Suprapubic skin (tissue), 4 donors: Measurements from ENCODE around the gene STK24. TPM values are rescaled to one million over a fixed set of nuclear protein-coding genes. Genes with fewer than 3 reads are reported as not detected.

Experiments used
- DNase-seq, 2 donors: peaks; one replicate each; pipeline ENCODE4 v3.0.0-alpha.2; 2019; ENCODE audit warnings: low spot score in 2 of 2
- H3K27ac ChIP-seq: fragments of 200-600 bp; sonication (generic); one replicate; pipeline ENCODE4 v1.5.1; 2019
- H3K27me3 ChIP-seq: fragments of 200-600 bp; sonication (generic); one replicate; pipeline ENCODE4 v1.5.1; 2019
- H3K36me3 ChIP-seq: fragments of 200-600 bp; sonication (generic); one replicate; pipeline ENCODE4 v1.5.1; 2019
- H3K4me1 ChIP-seq: fragments of 200-600 bp; sonication (generic); one replicate; pipeline ENCODE4 v1.5.1; 2019
- H3K4me3 ChIP-seq: fragments of 200-600 bp; sonication (generic); one replicate; pipeline ENCODE4 v1.5.1; 2019; ENCODE audit warnings: mild to moderate bottlenecking
- H3K9me3 ChIP-seq: fragments of 200-600 bp; sonication (generic); one replicate; pipeline ENCODE4 v1.5.1; 2019
- CTCF ChIP-seq, 2 donors: fragments of 200-600 bp in 1 of 2; fragments of 450-650 bp in 1 of 2; sonication (generic) in 1 of 2; IDR thresholded peaks; one replicate each; pipeline ENCODE4 v1.5.1; 2016 to 2019; ENCODE audit warnings: antibody characterized with exemption in 2 of 2, mild to moderate bottlenecking in 1 of 2, moderate library complexity in 1 of 2
- EP300 ChIP-seq: sonication (generic); formaldehyde crosslinking; IDR thresholded peaks from one replicate; pipeline ENCODE4 v1.6.1; 2017; ENCODE audit warnings: antibody characterized with exemption
- POLR2A ChIP-seq, 2 donors: fragments of 450-650 bp; IDR thresholded peaks; one replicate each; pipeline ENCODE4 v1.6.1; 2017; ENCODE audit warnings: antibody characterized with exemption in 2 of 2, mild to moderate bottlenecking in 2 of 2, moderate library complexity in 2 of 2
- POLR2AphosphoS5 ChIP-seq, 3 donors: sonication (generic); formaldehyde crosslinking; IDR thresholded peaks; one replicate each; pipeline ENCODE4 v1.6.1; 2017; ENCODE audit warnings: antibody characterized with exemption in 3 of 3
- WGBS: methylation state at CpG from one replicate; pipeline ENCODE4 v1.1.5; 2018; 5-methylcytosine and 5-hydroxymethylcytosine counted together
- total RNA-seq, 4 donors: library from RNA; depleted of rRNA; stranded (reverse); fragments of >200 nt; gene quantifications; one replicate each; pipeline ENCODE4 v1.1.0, GENCODE V29; 2016

STK24 gene
- total RNA-seq, 4 donors from 2014 or later = 132 to 200 (median 176) TPM

- H3K27me3 ChIP-seq = no peaks in the 10 kb centered on the region
- TF ChIP-seq EP300 = no peak
- no peak for TF ChIP-seq POLR2AphosphoS5 (IDR thresholded peaks at IDR 0.05)
- no peak for TF ChIP-seq CTCF (IDR thresholded peaks at IDR 0.05)
- no peak for TF ChIP-seq POLR2A (IDR thresholded peaks at IDR 0.05)
- H3K9me3 ChIP-seq = no peaks in the 10 kb centered on the region
- peak in 1 of 2 donors; percentile 43 for DNase-seq
- H3K4me3 ChIP-seq = no peak overlapping the region
- no peak overlapping the region for H3K27ac ChIP-seq
- peaks cover 90% of the 10 kb centered on the region for H3K36me3 ChIP-seq
- WGBS = 90% methylated on average over 13 of the region's 13 CpGs
- peaks cover 14% of the 10 kb centered on the region for H3K4me1 ChIP-seq
Measured at GRCh38 chr13:98459721-98460370, 117.1 kb downstream of the STK24 start.

GRCh38 chr13:98459171-98459681, 117.7 kb downstream of the STK24 start:
- TF ChIP-seq POLR2AphosphoS5 (IDR thresholded peaks at IDR 0.05) (no peak), EP300 (no peak), POLR2A (IDR thresholded peaks at IDR 0.05) (no peak), CTCF (IDR thresholded peaks at IDR 0.05) (no peak)
- no peak overlapping the region for H3K27ac ChIP-seq

GRCh38 chr13:98458431-98458830, 118.5 kb downstream of the STK24 start:
- peak in 1 of 2 donors; percentile 53 for DNase-seq
- Histone ChIP-seq H3K4me1 (peaks cover 26% of the 10 kb centered on the region), H3K9me3 (no peaks in the 10 kb centered on the region), H3K27ac (no peak overlapping the region), H3K4me3 (no peak overlapping the region), H3K36me3 (peaks cover 82% of the 10 kb centered on the region), H3K27me3 (no peaks in the 10 kb centered on the region)
- TF ChIP-seq POLR2AphosphoS5 (IDR thresholded peaks at IDR 0.05) = no peak
- TF ChIP-seq EP300 = no peak
- TF ChIP-seq CTCF (IDR thresholded peaks at IDR 0.05) = no peak
- TF ChIP-seq POLR2A (IDR thresholded peaks at IDR 0.05) = no peak
- WGBS = 66% methylated on average over 16 of the region's 16 CpGs

More at GRCh38 chr13:98459171-98459681, 117.7 kb downstream of the STK24 start:
- peak in 1 of 2 donors; percentile 63 for DNase-seq
- Histone ChIP-seq H3K4me3 (no peak overlapping the region), H3K36me3 (peaks cover 87% of the 10 kb centered on the region), H3K4me1 (peaks cover 20% of the 10 kb centered on the region), H3K9me3 (no peaks in the 10 kb centered on the region), H3K27me3 (no peaks in the 10 kb centered on the region)
- WGBS = no CpG with 5 or more reads among the region's 18 CpGs

GRCh38 chr13:98457053-98457452, 119.9 kb downstream of the STK24 start:
- peaks cover 27% of the 10 kb centered on the region for H3K4me1 ChIP-seq
- 91% methylated on average over 13 of the region's 13 CpGs for WGBS
- H3K27ac ChIP-seq = no peak overlapping the region
- H3K27me3 ChIP-seq = no peaks in the 10 kb centered on the region
- no peaks in the 10 kb centered on the region for H3K9me3 ChIP-seq
- no peak overlapping the region for H3K4me3 ChIP-seq
- H3K36me3 ChIP-seq = peaks cover 76% of the 10 kb centered on the region
- TF ChIP-seq POLR2A (IDR thresholded peaks at IDR 0.05) = no peak
- TF ChIP-seq POLR2AphosphoS5 (IDR thresholded peaks at IDR 0.05) = no peak
- TF ChIP-seq EP300 = no peak
- no peak for TF ChIP-seq CTCF (IDR thresholded peaks at IDR 0.05)
- peak in 1 of 2 donors; percentile 40 for DNase-seq

- Histone ChIP-seq H3K27ac (no peak overlapping the region), H3K36me3 (peaks cover 74% of the 10 kb centered on the region)
- WGBS = 81% methylated on average over 6 of the region's 6 CpGs
Measured at GRCh38 chr13:98456413-98456845, 120.5 kb downstream of the STK24 start.

More at GRCh38 chr13:98456413-98456845, 120.5 kb downstream of the STK24 start:
- no peak for TF ChIP-seq CTCF (IDR thresholded peaks at IDR 0.05)
- TF ChIP-seq EP300 = no peak
- TF ChIP-seq POLR2A (IDR thresholded peaks at IDR 0.05) = no peak
- no peak for TF ChIP-seq POLR2AphosphoS5 (IDR thresholded peaks at IDR 0.05)
- H3K9me3 ChIP-seq = no peaks in the 10 kb centered on the region
- H3K4me3 ChIP-seq = no peak overlapping the region
- peaks cover 32% of the 10 kb centered on the region for H3K4me1 ChIP-seq
- no peaks in the 10 kb centered on the region for H3K27me3 ChIP-seq
- DNase-seq = no peak
